Sigmoid colon (tissue), 4 donors: Measurements from ENCODE around the gene MCC.

ENCODE experiments used
- EP300 ChIP-seq, 4 donors: sonication (generic); formaldehyde crosslinking; IDR thresholded peaks; one replicate each; pipeline ENCODE4 v1.6.1; 2017; ENCODE audit warnings: antibody characterized with exemption in 4 of 4
- POLR2A ChIP-seq, 2 donors: fragments of 450-650 bp; IDR thresholded peaks; one replicate each; pipeline ENCODE4 v1.6.1; 2016; ENCODE audit warnings: antibody characterized with exemption in 2 of 2, mild to moderate bottlenecking in 2 of 2, moderate library complexity in 2 of 2
- POLR2AphosphoS5 ChIP-seq, 4 donors: sonication (generic); formaldehyde crosslinking; IDR thresholded peaks; one replicate each; pipeline ENCODE4 v1.6.1; 2017; ENCODE audit warnings: antibody characterized with exemption in 4 of 4
- TF ChIP-seq, protein P1 (sequence below), 4 experiments: fragments of 450-650 bp in 3 of 4; fragments of 200-600 bp in 1 of 4; IDR thresholded peaks; one replicate each; pipeline ENCODE4 v1.5.1; 2016 to 2019; ENCODE audit warnings: antibody characterized with exemption in 4 of 4, mild to moderate bottlenecking in 3 of 4, moderate library complexity in 2 of 4

DNA sequence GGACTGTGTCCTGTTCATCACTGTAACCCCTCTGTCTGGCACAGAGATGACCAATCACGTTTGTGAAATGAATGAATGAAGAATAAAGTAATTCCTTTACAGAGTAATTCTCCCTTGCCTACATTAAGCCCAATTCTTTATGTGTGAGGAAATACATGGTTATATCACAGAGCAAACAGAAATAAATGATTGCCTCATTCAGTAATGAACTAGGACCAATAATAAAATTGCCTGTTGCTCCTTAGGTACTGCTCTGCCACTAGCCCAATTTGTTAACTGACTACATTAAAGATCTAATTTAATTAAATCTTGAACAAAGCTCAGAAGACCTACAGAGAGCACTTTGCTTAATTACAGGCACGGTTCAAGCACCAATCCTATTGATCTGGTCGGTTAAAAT lies 389.9 kb downstream of the MCC start:
- TF ChIP-seq, protein P1, sequence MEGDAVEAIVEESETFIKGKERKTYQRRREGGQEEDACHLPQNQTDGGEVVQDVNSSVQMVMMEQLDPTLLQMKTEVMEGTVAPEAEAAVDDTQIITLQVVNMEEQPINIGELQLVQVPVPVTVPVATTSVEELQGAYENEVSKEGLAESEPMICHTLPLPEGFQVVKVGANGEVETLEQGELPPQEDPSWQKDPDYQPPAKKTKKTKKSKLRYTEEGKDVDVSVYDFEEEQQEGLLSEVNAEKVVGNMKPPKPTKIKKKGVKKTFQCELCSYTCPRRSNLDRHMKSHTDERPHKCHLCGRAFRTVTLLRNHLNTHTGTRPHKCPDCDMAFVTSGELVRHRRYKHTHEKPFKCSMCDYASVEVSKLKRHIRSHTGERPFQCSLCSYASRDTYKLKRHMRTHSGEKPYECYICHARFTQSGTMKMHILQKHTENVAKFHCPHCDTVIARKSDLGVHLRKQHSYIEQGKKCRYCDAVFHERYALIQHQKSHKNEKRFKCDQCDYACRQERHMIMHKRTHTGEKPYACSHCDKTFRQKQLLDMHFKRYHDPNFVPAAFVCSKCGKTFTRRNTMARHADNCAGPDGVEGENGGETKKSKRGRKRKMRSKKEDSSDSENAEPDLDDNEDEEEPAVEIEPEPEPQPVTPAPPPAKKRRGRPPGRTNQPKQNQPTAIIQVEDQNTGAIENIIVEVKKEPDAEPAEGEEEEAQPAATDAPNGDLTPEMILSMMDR (IDR thresholded peaks at IDR 0.05), result no peak
- TF ChIP-seq EP300 (IDR thresholded peaks at IDR 0.05) (no peak), POLR2A (IDR thresholded peaks at IDR 0.05) (no peak), POLR2AphosphoS5 (IDR thresholded peaks at IDR 0.05) (no peak)
